CD4-positive, alpha-beta T cell treated with Interleukin-17A for 1 hour (primary cell): ENCODE results near the gene POLR1A.
A peak's percentile ranks its signal among the peaks of the same experiment; 100 is the strongest.

Experiments
- DNase-seq: peaks from one replicate; pipeline ENCODE4 v3.0.0-alpha.2; 2020

The POLR1A gene

DNA sequence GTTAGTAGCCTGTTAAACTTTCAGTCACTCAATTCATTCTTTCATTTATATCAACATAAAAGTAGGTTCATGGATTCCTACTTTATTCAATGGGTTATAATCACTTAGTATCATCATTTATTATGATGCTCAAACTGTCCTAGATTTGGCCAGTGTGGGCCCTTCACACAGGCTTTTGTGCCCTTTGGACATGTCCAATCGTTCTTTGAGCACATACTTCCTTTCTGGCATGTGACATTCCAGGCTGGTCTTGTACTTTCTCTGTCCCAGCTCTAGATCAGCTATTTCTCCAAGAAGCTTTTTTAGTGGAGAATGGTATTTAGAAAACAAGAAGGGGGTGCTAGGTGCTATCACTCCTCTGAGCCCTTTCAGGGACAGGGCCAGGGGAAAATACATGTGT is 11.5 kb downstream of the POLR1A start:
- no peak for DNase-seq

- no peak for DNase-seq
Observed at GRCh38 chr2:86087936-86088850, 17.5 kb downstream of the POLR1A start.

- no peak for DNase-seq
Observed at GRCh38 chr2:86082756-86083155, 22.9 kb downstream of the POLR1A start.

GRCh38 chr2:86081724-86082123 is 24.0 kb downstream of the POLR1A start:
- DNase-seq = no peak

GRCh38 chr2:86079981-86080911 is 25.4 kb downstream of the POLR1A start:
- DNase-seq = peak; percentile 87

DNA sequence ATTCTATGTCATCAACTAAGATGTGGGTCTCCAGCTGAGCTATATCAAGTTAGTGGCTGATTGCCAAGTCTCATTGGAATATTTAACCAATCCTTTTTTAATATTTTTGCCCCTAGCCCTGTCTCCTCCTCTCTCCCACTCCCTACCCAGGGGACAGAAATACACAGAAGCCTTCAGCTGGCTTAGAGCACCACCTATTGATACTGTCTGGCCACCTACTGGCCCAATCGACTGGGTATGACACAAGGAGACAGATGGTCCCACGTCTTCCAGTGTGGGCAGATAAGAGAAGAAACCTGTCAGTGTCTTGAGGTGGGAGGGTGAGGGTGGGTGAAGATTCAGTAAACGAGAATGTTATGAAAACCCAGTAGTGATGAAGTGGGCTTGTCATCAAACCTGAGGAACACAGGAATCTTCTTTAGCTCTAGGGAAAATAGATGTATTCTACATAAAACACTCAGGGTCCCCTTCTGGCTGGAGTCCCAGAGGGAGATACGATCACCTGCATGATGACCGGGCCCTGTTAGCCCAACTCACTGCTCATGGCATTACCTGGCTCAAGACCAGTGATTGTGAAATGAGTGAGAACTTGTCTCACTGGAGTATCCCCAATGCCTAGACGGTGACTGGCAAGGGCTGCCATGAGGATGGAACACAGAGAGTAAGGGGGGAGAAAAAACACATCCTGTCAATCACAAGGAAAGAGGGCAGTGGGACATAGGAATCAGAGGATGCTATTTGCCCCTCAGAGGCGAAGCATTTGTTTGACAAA is 26.7 kb downstream of the POLR1A start:
- DNase-seq = peak; percentile 67

GRCh38 chr2:86075886-86076285 is 29.8 kb downstream of the POLR1A start:
- DNase-seq = no peak

DNA sequence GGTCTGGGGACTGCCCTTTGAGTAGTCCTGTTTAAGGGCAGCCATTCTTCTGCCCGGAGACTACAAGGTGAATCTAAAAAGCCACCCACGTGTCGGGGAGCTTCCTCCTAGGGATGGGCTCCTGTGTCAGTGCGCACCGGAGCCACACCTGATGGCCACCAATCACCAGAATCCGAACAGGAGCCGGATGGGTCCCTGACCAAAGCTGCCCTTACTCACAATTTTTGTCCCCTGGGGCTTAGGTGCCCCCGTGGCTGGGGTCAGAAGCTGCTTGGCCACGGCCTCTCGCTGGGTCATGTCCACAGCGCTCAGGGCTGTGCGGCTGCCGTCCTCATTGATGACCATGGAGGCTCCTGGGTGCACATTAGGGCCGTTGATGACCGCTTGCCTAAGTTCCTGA is 30.9 kb downstream of the POLR1A start:
- no peak for DNase-seq

DNA sequence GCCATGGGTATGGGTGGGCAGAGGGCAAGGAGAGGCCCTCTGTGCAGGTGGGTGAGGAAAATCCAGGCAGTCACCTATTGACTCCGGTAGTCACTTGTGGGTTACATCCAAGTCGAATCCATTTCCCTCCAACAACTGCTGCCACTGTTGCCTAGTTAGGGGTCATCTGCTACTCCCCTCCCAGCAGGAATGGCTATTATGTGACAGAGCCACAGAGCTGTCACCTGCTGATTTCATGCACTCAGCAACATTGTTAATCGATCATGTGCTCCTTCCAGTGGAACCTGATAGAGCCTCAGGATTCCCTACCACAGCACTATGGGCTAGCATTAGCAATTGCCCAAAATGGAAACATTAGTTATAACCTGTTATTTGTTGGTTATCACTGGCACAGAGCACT is 31.4 kb downstream of the POLR1A start:
- no peak for DNase-seq

- no peak for DNase-seq
Observed at GRCh38 chr2:86073225-86073624, 32.5 kb downstream of the POLR1A start.

DNA sequence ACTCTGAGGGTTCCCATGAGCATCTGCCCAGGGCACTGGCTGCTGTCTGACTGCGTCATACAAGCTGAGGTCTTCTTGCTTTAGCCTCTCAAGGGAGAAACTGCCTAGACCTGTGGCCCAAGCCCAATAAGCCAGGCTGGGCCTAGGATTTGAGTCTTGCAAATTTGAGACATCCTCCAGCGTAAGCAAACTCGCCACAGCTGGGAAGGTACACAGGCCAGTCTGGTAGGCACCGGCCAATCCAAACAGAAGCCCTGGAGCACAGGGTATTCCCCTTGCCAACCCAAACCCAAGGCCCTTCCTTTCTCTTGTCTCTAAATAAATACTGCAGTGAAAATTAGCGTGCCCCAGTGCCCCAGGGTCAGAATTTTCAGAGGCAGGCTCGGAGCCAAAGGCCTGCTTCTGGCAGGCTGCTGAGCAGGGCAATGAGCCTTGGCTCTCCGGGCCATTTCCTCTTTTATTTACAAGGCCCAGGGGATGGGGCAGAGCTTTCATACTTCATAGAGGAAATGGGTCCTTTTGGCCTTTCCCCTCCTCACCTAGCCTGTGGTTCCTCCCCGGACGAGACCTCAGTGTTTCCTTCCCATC is 33.3 kb downstream of the POLR1A start:
- no peak for DNase-seq

DNA sequence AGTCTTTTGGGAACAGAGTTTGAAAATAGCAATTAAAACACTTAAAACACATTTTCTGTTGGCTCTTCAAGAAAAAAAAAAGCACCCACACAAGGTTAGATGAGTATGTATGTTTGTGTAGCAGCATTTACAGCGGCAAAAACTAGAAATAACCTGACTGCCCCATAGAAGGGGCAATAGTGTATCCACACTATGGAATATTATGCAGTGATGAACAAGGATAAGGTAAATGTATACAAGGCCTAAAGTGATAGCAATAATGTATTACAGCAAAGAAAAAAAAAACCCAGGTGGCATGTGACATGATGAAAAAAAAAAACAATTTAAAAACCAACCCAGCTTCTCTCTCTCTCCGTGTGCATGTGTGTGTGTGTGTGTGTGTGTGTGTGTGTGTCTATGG is 34.8 kb downstream of the POLR1A start:
- DNase-seq = no peak

DNA sequence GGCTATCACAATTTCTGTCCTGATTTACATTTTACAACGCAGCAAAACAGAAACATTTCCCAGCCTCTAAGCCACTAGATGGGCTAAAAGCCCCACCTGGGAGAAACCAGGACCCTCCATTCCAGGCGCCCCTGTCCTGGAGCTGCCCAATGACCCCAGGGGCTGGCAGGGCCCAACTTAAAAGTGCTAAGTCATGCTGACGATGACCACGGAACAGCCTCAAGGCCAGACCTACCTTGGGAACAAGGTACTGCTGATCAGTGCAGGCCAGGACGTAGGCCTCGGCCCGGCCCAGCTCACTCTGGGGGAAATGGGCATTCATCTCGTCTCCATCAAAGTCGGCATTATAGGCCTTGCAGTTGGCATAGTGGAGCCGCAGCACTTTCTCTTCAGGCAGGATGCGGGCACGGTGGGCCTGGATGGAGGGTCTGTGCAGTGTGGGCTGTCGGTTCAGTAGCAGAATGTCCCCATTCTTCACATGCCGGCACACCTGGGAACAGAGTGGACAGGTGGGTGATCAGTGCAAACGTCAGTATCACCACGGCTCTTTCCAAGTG is 35.8 kb downstream of the POLR1A start:
- no peak for DNase-seq

- DNase-seq = no peak
Observed at GRCh38 chr2:86069091-86069685, 36.5 kb downstream of the POLR1A start.

DNA sequence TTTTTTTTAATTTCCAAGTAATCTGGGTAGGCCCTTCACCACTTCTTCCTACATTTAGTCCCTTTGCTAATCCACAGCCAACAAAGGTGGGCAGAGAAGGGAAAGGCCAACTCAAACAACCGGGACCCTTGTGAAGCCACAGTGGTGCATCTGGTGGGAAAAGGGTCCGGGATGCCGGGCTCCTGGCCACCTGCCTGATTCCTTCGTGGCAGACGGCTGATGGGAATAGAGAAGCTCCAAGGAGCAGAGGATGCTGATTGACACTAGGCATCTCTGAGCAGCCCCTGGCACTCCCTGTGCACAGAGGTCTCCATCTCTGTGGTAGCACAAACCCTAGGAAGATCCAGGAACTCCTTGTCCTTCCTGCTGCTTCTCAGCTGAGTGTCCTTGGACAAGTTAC is 37.0 kb downstream of the POLR1A start:
- no peak for DNase-seq

- DNase-seq = peak; percentile 56
Observed at GRCh38 chr2:86068136-86068588, 37.5 kb downstream of the POLR1A start.

- DNase-seq = no peak
Observed at GRCh38 chr2:86066915-86067314, 38.8 kb downstream of the POLR1A start.

- no peak for DNase-seq
Observed at GRCh38 chr2:86066007-86066578, 39.6 kb downstream of the POLR1A start.

DNA sequence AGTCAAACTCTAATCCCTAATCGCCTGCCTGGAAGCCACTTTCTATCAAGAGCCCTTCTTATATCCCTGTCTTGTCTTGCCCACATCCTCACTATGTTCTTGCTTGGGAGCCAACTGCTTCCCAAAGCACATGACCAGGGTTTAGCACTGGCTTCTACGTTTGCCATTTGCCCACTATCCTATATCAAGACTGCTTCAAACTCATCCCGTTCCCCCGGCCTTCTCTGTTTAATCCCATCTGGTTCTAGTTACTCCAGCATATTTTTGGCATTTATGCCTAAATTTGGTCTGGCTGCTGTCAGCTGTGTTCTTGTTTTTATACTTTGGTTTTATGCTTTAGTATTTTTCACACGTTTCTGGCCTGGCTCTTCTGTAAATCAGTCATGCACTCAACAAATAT is 40.2 kb downstream of the POLR1A start:
- DNase-seq = no peak

DNA sequence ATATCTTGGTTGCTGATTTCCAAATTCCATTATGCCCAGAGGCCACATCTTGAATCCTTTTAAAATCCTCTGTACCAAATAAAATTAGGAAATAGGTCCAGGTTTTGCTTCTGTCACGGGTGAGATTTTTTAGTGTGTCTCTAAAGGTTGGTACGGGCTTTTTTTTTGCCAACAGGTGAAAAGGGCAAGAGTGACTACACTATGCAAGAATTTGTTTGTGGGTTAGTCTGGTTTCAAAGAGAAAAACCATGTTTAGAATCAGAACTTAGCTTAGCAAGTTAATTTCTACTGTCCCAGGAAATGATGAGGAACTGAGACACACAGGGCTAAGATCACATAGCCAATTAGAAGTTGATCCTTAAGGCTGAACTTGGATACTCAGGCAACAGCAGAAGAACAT is 41.7 kb downstream of the POLR1A start:
- no peak for DNase-seq

GRCh38 chr2:86062043-86062442 is 43.6 kb downstream of the POLR1A start:
- DNase-seq = no peak
